ENCODE measurements around the gene RAB11FIP5.
"Not testable (repeated sequence)": the region's sequence is repeated elsewhere in the genome, so short reads cannot be mapped to it uniquely, and the experiment has no call there.

RAB11FIP5 gene, protein sequence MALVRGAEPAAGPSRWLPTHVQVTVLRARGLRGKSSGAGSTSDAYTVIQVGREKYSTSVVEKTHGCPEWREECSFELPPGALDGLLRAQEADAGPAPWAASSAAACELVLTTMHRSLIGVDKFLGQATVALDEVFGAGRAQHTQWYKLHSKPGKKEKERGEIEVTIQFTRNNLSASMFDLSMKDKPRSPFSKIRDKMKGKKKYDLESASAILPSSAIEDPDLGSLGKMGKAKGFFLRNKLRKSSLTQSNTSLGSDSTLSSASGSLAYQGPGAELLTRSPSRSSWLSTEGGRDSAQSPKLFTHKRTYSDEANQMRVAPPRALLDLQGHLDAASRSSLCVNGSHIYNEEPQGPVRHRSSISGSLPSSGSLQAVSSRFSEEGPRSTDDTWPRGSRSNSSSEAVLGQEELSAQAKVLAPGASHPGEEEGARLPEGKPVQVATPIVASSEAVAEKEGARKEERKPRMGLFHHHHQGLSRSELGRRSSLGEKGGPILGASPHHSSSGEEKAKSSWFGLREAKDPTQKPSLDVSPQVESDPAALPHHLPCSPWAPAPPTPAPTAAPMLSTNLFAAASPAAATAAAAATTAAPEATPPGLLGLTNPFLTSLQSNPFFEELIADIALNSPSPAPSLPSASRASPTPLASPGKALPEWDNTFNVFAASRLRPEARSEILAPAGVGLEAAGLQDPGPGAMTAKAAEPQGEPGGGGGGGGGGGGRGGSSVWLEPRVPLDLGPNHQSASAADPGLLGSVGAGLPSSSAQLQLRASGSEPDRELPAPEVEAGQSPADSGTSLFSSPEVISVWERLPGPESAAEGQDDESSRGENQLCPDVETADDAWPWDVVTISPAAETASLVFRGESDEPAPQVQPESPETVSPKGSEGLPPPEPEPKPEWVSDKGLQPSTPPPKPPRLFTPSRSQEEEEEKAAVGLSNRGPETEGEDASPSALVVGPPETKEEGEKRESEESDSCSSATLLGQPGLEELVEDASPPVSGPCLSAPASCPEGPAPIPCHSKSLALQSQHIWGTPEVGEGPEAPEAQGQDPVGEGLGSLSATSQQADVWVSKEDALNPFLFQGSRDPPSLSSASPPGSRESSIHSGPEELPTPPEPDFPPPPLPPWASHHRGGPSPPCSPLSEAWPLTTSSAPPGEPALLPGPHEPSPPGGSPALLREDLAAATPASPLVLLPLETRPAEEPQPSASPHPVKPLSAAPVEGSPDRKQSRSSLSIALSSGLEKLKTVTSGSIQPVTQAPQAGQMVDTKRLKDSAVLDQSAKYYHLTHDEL (N-terminal part only)

DNA sequence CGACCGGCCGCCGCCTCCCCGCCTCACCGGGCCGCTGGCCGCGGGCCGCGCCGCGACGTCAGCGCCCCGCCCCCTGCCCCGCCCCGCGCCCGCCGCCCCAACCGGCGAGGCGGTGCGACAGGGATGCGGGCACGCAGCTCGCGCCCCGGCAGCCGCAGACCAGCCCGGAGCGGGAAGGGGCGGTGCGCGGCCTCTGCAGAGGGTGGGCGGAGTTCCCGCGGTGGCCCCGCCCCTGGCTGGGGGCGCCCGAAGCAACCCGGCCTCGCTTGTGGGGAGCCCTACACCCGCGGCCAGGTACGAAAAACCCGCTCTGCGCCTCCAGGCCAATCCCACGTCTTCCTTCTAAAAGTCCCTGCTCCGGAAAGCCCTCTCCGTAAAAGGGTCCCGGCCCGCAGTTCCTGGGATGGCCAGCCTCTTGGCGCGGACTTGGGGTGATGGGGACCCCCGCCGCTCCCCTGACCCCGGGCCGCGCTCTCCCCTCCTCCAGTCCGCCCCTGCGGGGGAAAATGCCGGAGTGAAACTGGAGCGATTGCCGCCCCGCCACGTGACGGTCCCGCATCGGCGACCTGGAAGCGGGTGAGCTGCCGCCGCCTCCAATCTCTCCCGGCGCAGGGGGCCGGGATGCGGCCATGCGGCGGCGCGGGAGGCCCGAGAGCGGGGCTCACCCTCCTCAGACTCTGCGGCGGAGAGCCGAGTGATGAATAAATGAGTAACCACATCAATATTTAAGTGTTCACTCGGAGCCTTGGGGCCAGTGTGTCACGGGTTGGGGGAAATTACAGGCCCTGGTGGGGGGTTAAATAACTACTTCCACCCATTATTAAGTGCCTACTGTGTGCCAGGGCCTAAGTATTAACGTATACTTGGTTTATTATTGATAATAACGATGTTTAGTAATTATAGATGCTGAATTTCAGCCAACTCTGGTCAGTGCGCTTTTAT, at the start of gene RAB11FIP5:
RAB11FIP5 (minus strand) TSS at position 36 of the 942 bp plus-strand sequence. CDS start 171 bp downstream, outside the sequence.
- peak; percentile 83 for DNase-seq (ENCODE audit: low spot score)

DNA sequence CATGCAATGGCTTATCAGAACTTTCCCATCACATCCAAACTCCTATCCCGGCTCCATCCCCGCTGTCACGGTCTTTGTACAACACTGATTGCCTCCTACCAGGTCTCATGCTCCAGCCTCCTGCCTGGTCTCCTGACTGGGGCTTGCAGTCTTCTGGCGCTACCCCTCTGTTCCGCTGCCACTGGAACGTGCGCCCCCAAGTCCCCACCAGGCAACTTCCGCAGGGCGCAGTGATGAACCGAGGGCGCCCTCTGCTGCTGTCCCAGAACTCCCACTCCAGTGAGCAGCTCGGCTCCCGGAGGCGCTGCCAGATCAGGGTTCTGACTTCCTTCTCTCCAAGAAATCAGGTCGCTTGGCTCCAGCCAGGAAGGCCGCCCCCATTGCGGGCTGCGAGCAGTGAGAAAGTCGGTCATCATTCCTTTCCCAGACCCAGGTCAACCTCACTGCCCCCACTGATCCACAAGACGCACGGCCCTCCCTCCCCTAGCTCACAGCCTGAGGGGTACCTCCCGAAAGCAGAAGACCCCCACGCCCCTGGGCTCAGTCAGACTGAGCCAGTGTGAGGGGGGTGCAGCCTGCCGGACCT, 43.9 kb upstream of the RAB11FIP5 start:
- no peak for DNase-seq (ENCODE audit: low spot score)

DNA sequence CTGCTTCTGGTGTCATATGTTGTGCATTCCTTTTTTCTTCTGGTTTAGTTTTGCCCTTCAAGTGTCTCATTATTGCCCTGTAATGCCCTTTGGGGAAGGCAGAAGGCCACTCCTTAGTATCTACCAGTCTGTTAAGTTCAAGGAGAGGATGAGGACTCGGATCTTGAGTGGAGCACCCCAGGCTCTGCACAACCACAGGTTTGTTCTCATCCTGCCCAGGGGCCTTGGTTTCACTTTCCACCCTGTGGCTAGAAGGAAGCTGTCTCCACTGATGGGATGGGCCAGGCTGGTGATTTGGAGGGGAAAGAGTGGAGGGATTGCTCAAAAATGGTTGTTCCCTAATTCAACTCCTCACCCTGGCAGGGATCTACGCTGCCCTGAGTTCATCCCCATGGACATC, 30.2 kb upstream of the RAB11FIP5 start:
- no peak for DNase-seq (ENCODE audit: low spot score)

DNA sequence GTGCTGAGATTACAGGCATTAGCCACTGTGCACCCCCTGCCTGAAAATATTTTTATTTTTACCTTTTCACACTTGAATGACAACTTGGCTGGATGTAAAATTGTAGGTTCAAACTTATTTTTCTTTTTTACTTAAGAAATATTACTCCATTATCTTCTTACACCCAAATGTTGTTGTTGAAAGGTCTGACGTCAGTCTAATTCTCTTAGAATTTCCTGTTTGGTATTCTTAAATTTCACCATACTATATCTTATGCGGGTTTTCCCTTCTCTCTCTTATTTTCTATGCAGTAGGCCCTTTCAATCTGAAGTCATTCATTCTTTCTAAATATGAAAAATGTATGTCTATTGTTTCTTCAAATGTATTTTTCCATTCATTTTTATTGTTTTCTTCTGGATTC, 29.1 kb upstream of the RAB11FIP5 start:
- no peak for DNase-seq (ENCODE audit: low spot score)

DNA sequence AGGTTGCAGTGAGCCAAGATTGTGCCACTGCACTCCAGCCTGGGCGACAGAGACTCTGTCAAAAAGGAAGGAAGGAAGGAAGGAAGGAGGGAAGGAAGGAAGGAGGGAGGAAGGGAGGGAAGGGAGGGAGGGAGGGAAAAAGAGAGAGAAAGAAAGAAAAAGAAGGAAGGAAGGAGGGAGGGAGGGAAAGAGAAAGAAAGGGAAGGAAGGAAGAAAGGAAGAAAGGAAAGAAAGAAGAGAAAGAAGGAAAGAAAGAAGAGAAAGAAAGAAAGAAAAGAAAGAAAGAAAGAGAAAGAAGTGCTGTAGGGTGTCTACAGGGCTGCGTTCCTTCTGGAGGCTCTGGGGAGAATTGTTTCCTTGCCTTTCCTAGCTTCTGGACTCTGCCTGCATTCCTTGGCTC, 22.5 kb upstream of the RAB11FIP5 start:
- no peak for DNase-seq (ENCODE audit: low spot score)

DNA sequence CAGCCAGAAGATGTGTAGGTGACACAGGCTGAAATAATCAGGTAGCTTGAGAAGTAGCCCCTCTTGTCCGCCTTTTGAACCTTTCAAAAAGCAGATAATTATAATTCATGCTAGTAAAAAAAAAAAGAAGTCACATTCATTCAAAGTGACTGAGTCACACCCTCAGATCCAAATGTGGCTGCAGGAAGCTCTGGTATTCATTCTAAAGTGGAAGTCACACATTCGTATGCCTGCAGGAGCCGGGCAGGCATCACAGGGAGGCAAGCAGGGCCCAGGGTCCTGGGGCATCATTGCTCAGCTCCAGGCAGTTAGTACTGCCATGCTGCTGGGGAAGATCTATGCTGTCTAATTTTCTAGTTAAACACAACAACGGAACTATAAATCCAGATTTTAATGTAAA, 21.7 kb upstream of the RAB11FIP5 start:
- DNase-seq (ENCODE audit: low spot score): no peak

DNA sequence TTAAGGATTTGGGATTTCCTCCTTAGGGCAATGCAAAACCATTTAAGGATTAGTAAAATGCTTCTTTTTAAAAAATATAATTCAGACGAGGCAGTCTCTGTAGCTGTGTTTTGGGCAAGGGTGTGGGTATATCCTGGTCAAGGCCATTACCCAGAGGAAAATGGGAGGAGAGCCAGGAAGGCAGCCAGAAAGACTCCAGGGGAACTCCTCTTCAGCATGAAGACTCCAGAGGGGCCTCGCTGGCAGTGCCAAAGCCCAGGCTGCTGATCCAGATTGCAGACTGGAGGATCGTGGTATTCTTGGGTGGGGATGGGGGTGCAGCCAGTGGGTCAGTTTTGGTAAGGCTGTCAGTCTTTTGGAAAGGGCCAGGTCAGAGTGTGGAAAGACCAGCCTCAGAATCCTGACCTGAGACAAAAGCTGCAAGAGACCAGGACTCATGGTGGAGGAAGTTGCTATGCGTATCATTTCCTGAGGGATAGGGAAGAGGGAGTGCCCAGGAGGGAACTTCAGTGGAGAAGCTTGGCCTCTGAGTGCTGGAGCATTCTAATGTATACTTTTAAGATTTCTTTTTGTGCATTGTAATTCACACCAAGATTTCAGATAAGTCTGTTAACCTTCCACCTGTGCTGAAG, 20.9 kb upstream of the RAB11FIP5 start:
- DNase-seq (ENCODE audit: low spot score): no peak

DNA sequence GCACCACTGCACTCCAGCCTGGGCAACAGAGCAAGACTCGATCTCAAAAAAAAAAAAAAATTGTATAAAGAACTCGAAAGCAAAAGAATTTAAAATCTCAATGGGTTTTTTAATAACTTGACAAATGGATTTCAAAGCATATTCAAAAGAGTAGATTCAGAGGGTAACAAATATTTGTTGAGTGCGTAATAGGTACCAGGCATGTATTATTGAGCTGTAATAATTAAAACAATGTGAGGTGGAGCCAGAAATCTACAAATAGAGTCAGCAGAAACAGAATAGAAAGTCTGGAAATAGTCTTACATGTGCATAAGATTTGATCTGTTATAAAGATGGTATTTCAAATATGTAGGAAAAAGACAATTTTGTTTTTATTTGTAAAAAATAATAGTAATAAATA, 19.1 kb upstream of the RAB11FIP5 start:
- no peak for DNase-seq (ENCODE audit: low spot score)

DNA sequence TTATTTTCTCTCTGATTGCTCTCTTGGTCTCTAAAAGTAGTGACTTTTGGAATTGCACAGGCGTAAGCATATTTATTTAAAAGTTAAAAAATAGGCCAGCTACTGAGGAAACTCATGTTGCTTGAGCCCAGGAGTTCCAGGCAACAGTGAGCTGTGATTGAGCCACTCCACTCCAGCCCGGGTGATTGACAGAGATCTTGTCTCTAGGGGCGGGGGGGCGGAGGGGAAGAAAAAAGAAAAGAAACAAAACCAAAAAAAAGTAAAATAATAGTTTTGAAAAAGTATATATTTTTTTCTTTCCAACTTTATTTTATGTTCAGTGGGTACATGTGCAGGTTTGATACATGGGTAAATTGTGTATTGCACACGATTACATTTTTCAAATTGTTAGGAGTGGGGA, 18.0 kb upstream of the RAB11FIP5 start:
- DNase-seq (ENCODE audit: low spot score): no peak

DNA sequence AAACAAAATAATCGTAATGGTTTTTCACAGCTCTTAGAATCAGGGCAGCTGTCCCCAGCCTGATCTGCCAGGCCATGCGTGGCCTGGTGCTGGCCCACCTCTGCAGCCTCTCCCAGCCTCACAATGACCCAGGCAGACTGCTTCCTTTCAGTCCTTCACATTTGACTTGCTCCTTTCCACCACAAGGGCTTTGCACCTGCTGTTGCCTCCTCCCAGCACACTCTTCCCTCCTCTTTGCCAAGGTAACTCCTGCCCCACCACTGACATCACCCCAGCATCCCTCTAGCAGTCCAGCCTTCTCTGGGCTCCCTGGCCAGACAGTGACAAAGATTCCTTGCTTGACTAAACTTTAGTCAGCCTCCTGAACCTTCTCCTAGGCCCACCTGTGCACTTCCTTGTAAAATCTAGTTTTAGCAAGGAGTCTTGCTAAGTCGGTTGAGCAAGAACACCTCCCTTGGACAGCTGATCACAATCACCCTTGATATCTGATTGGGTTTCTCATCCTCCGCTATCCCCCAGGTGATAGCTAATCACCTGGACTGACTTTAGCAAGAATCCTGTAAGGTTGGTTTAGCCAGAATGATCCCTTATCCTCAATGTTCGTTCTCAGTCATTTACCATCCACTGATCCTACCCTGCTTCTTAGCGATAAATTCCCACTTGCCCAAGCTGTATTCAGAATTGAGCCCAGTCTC, 16.2 kb upstream of the RAB11FIP5 start:
- no peak for DNase-seq (ENCODE audit: low spot score)

DNA sequence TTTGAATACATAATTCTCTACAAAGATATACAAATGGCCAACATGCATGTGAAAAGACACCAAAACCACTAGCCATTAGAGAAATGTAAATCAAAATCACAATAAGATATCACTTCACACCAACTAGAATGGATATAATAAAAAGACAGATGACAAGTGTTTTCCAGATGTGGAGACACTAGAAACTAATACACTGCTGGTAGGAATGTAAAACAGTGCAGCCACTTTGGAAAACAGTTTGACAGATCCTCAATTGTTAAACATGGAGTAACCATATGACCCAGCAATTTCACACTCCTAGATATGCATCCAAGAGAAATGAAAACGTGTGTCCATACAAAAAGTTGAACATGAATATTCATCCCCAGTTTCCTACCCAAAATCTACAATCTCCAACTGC, 9.8 kb upstream of the RAB11FIP5 start:
- no peak for DNase-seq (ENCODE audit: low spot score)

DNA sequence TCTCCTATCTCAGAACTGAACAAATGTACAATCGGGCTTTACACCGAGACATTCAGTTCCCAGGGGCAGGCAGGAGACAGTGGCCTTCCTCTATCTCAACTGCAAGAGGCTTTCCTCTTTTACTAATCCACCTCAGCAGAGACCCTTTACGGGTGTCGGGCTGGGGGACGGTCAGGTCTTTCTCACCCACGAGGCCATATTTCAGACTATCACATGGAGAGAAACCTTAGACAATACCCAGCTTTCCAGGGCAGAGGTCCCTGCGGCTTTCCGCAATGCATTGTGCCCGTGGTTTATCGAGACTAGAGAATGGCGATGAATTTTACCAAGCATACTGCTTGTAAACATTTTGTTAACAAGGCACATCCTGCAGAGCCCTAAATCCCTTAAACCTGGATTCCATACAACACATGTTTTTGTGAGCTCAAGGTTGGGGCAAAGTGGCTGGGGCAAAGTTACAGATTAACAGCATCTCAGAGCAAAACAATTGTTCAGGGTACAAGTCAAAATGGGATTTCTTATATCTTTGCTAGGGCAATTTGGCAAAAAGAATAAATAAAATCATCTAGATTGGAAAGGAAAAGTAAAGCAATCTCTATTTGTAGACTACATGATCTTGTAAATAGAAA, 7.0 kb upstream of the RAB11FIP5 start:
- not testable (repeated sequence) for DNase-seq (ENCODE audit: low spot score)

DNA sequence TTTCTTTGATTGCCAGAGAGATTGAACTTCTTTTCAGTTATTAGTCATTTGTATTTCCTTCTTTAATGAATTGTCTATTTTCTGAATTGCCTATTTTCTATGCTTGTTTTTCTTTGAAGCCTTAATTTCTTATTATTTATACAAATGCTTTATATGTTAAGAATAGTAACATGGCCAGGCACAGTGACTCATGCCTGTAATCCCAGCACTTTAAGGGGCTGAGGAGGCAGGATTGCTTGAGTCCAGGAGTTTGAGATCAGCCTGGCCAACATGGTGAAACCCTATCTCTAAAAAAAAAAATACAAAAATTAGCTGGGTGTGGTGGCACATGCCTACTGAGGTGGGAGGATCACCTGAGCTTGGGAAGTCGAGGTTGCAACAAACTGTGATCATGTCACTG, 4.7 kb upstream of the RAB11FIP5 start:
- no peak for DNase-seq (ENCODE audit: low spot score)

DNA sequence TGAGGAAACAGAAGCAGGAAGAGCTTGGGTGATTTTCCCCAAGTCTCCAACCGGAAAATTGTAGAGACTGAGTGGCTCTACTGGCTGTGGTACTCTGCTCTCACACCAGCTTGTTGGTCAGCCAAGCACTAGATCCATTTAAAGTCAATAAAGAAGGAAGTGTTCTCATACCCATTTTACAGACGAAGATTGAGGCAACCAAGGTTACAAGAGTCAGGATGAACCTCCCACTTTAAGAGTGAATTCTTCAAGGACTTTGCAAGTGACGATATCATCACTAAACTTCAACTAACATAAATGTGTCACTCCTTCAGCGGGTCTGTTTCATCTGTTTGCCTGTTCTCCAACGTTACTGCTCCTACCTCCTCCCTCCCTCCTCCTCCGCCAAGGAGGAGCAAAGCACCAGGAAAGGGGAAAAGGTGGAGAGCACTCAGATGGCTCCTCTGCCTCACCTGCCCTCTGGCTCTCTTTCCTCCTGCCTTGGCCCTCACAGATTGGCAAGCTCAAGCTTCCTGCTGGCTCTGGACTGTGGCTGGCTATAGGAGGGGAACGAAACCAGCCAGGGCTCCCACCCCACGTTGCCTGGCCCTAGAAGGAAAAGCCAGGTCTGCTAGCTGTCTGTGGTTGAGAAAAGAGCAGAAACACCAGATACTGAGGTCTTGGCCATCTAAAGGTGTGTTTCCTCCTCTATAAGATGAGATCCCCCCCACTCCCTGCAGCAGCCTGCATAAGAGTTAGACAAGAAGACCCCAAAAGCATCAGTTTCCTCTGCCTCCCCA, 3.6 kb upstream of the RAB11FIP5 start:
- DNase-seq (ENCODE audit: low spot score): no peak

DNA sequence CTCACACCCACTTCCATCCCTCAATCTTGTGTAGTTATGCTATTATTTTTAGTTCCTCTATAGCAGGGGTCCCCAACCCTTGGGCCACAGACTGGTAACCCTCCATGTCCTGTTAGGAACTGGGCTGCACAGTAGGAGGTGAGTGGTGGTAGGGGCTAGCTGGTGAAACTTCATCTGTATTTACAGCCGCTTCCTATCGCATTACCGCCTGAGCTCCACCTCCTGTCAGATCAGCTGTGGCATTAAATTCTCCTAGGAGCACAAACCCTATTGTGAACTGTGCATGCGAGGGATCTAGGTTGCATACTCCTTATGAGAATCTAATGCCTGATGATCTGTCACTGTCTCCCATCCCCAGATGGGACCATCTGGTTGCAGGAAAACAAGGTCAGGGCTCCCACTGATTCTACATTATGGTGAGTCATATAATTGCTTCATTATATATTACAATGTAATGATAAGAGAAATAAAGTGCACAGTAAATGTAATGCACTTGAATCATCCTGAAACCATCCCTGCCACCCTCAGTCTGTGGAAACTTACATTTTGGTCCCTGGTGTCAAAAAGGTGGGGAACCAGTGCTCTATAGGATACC, 1.6 kb upstream of the RAB11FIP5 start:
- no peak for DNase-seq (ENCODE audit: low spot score)

DNA sequence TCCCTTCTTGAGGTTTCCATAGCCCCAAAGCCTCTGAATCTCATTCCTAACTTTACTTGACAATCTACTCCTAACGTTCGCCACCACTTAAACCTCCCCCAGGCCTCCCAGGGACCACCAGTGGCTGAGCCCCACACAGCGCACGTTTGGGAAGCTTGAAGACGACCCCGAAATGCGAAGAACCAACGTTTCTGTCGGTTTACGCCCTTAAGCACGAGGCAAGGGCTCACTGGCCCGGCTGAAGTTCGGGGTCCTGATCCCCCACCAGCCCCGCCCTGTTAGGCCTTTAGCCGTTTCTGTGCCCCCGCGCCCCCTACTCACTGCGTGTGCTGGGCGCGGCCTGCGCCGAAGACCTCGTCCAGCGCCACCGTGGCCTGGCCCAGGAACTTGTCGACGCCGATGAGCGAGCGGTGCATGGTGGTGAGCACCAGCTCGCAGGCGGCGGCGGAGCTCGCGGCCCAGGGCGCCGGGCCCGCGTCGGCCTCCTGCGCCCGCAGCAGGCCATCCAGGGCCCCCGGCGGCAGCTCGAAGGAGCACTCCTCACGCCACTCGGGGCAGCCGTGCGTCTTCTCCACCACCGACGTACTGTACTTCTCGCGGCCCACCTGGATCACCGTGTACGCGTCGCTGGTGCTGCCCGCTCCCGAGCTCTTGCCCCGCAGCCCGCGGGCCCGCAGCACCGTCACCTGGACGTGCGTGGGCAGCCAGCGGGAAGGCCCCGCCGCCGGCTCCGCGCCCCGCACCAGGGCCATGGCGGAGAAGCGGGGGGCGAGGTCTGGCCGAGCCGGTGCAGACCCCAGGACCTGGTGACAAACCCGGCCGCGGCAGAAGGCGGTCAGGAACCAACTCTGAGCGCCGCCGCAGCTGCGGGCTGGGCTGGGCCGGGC, 479 bp downstream of the RAB11FIP5 start:
- DNase-seq (ENCODE audit: low spot score): peak; percentile 6
